ENCODE measurements around the gene LENG9. TPM values are rescaled to one million over a fixed set of nuclear protein-coding genes. Genes with fewer than 3 reads are reported as not detected.
"Not testable (repeated sequence)": the region's sequence is repeated elsewhere in the genome, so short reads cannot be mapped to it uniquely, and the experiment has no call there.

LENG9 gene
- 8.4 and 11.5 TPM in 2 replicates for total RNA-seq

DNA sequence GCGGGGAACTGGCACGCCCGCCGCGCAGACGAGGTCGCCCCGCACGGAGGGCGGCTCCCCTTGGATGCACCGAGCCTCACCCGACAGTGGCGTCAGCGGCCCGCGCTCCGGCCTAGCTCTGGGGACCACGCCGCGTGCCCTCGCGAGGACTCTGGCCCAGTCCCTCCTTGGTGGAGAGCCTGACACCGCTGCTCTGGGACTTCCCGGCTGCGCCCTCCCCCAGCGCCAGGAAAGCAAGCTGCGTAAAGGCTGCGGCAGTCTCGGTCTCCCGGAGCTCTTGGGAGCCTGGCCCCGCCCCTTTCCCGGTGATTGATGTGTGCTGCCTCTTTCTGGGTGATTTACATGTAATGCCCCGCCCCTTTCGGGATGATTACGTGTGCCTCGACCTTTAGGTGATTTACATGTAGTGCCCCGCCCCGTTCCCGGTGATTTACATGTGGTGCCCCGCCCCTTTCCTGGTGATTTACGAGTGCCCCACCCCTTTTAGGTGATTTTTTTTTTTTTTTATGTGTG, at the start of gene LENG9:
Gene LENG9, minus strand, starts transcription at position 248 of the 513 bp plus-strand sequence. CDS start 252 bp downstream, outside the sequence.
- peak within 1 kb of the TSS; percentile 89 for H3K27ac Mint-ChIP-seq
- peak within 1 kb of the TSS; percentile 84 for H3K4me3 Mint-ChIP-seq
- H3K36me3 Mint-ChIP-seq (ENCODE audit: low read depth): peaks cover 20% of the 10 kb centered on the region
- peak; percentile 96 for DNase-seq (ENCODE audit: low spot score)
- no peaks in the 10 kb centered on the region for H3K9me3 Mint-ChIP-seq
- H3K27me3 Mint-ChIP-seq (ENCODE audit: insufficient read depth): peaks cover 21% of the 10 kb centered on the region
- intact Hi-C loops (cut with micrococcal nuclease): loop anchor here (1.0 to 10.0 kb wide), 17 partner anchors 10 to 1677 kb away; partner anchors contain the start of genes CCDC106, CDC42EP5, CNOT3 and FIZ1
- peaks cover 25% of the 10 kb centered on the region for H3K4me1 Mint-ChIP-seq (ENCODE audit: low read depth)

DNA sequence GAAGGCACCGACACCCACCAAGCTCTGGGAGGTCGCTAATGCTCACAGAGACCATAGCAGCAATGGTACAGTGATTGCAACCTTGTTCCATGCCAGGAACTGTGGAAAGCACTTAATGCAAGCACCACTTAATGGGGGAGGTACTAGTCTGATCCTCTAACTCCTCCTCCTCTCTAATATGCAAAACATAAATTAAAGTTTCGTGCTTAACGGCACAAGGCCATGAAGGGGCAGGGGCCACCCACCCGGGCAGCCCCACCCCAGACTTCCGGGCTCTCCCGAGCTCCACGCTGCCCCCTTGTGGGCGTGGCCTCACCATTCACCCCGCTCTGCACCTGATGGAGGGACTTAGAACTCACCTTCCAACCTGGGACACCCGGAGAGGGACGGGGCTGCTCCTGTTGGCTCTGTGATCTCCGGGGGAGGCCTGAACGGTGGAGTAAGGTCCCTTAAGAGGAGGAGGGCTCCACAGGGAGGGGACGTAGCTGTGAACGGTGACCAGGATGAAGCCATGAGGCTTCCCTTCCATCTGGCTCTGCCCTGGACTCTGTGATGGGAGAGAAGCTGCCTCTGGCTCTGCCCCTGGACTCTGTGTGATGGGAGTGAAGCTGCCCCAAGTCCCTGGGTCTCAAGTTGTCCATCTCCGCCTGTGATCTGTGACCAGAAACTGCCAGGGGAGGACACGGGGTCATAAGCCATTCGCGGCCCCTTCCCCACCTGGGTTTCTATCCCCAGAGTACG, 45.8 kb upstream of the LENG9 start:
- H3K36me3 Mint-ChIP-seq (ENCODE audit: low read depth); DNase-seq (ENCODE audit: low spot score); intact Hi-C loops (cut with micrococcal nuclease); H3K27ac Mint-ChIP-seq; H3K4me3 Mint-ChIP-seq; H3K9me3 Mint-ChIP-seq; H3K27me3 Mint-ChIP-seq (ENCODE audit: insufficient read depth): not testable (repeated sequence)
- peaks cover 24% of the 10 kb centered on the region for H3K4me1 Mint-ChIP-seq (ENCODE audit: low read depth)

DNA sequence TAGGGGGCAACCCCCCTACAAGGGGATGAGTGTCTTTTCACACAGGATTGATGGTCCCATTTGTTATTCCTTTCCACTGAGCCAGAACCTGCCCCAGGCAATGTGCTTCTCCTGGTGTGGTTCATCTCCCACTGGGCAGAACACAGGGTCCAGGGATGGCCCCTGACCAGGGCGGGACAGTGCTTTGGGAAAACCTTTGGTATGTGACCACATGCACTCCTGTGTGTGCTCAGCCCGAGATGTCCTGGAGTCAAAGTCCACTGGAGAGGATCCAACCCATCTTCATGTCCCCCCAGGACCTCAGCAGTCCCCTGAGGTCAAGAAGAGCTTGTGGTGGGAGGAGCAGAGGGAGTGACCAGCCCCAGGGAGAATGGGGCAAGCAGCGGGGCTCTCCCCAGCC, 44.9 kb upstream of the LENG9 start:
- H3K4me3 Mint-ChIP-seq; intact Hi-C loops (cut with micrococcal nuclease); DNase-seq (ENCODE audit: low spot score); H3K27ac Mint-ChIP-seq; H3K27me3 Mint-ChIP-seq (ENCODE audit: insufficient read depth); H3K9me3 Mint-ChIP-seq; H3K36me3 Mint-ChIP-seq (ENCODE audit: low read depth): not testable (repeated sequence)
- H3K4me1 Mint-ChIP-seq (ENCODE audit: low read depth): peaks cover 24% of the 10 kb centered on the region

DNA sequence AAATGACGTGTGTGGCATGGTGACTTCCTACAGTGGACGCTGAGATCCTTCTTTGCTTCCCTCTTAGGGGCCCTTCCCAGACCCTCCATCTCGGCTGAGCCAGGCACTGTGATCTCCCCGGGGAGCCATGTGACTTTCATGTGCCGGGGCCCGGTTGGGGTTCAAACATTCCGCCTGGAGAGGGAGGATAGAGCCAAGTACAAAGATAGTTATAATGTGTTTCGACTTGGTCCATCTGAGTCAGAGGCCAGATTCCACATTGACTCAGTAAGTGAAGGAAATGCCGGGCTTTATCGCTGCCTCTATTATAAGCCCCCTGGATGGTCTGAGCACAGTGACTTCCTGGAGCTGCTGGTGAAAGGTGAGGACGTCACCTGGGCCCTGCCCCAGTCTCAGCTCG, 44.2 kb upstream of the LENG9 start:
- Mint-ChIP-seq H3K9me3 (no peaks in the 10 kb centered on the region), H3K4me1 (ENCODE audit: low read depth) (peaks cover 24% of the 10 kb centered on the region), H3K27me3 (ENCODE audit: insufficient read depth) (peaks cover 1% of the 10 kb centered on the region), H3K36me3 (ENCODE audit: low read depth) (no peaks in the 10 kb centered on the region), H3K27ac (no peak overlapping the region), H3K4me3 (no peak overlapping the region)
- intact Hi-C loops (cut with micrococcal nuclease): no loop called here
- no peak for DNase-seq (ENCODE audit: low spot score)

DNA sequence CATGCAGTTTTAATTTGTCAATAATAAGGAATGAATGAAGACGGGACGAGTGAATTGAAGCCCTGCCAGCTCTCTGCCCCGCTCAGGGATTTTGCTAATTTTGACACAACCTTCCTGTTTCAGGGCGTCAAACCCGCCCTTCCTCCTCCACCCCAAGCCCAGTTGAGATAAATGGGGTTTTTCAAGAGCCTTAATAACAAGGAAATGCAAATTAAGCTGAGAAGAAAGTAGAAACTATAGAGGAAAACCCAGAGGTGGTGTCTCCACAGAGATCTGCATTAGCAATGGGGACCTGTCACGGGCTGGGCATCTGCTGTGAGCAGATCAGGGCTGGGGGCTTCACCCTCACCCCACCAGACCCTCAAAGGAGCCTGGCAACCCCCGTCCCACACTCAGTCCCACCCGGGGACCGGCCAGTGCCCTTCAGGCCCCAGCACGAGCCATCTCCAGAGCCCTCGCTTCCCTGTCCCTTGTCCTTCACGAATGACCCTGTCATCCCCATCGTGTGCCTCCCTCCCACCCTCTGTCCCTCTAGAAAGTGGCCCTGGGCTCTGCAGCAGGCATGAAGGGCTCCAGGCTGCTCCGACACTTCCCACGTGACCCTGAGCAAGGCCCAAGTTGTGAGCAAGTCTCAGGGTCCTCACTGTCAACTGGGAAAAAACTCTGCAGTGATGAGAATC, 43.6 kb upstream of the LENG9 start:
- intact Hi-C loops (cut with micrococcal nuclease); H3K4me3 Mint-ChIP-seq; H3K9me3 Mint-ChIP-seq; H3K27me3 Mint-ChIP-seq (ENCODE audit: insufficient read depth); DNase-seq (ENCODE audit: low spot score); H3K27ac Mint-ChIP-seq; H3K36me3 Mint-ChIP-seq (ENCODE audit: low read depth): not testable (repeated sequence)
- H3K4me1 Mint-ChIP-seq (ENCODE audit: low read depth): peaks cover 31% of the 10 kb centered on the region

DNA sequence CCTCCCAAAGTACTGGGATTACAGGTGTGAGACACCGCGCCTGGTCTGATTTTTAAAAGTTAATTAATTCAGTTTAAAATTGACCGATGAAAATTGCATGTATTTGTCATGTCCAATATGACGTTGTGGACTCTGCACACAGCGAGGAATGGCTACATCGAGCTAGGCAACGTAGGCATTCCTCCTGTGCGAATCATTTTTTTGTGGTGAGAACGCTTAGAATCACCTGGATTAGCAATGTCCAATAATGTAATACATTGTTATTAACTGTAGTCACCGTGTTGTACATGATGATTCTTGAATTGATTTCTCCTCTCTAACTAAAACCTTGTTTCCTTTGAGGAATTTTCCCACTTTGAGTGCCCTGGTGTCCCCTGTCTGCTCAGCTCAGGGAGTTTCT, 42.5 kb upstream of the LENG9 start:
- Mint-ChIP-seq H3K9me3 (no peaks in the 10 kb centered on the region), H3K27ac (no peak overlapping the region), H3K4me3 (no peak overlapping the region), H3K36me3 (ENCODE audit: low read depth) (no peaks in the 10 kb centered on the region), H3K4me1 (ENCODE audit: low read depth) (peaks cover 32% of the 10 kb centered on the region), H3K27me3 (ENCODE audit: insufficient read depth) (peaks cover 3% of the 10 kb centered on the region)
- intact Hi-C loops (cut with micrococcal nuclease): no loop called here
- DNase-seq (ENCODE audit: low spot score): no peak

DNA sequence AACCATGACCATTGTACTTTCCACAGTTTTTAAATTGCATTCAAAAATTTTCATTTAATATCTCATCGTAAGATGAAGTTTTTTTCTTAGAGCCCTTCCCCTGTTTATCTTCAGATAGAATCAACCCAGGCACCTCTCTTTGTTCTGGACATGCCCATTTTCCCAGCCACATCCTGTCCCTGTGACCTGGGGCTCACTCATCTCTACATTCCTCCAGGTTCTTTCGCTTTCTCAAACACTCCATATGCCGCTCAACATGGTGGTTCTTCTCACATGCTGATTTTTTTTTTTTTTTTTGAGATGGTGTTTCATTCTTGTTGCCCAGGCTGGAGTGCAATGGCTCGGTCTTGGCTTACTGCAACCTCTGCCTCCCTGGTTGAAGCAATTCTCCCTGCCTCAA, 42.0 kb upstream of the LENG9 start:
- H3K4me1 Mint-ChIP-seq (ENCODE audit: low read depth): peaks cover 32% of the 10 kb centered on the region
- H3K9me3 Mint-ChIP-seq; DNase-seq (ENCODE audit: low spot score); H3K36me3 Mint-ChIP-seq (ENCODE audit: low read depth); H3K27me3 Mint-ChIP-seq (ENCODE audit: insufficient read depth); H3K4me3 Mint-ChIP-seq; H3K27ac Mint-ChIP-seq; intact Hi-C loops (cut with micrococcal nuclease): not testable (repeated sequence)

DNA sequence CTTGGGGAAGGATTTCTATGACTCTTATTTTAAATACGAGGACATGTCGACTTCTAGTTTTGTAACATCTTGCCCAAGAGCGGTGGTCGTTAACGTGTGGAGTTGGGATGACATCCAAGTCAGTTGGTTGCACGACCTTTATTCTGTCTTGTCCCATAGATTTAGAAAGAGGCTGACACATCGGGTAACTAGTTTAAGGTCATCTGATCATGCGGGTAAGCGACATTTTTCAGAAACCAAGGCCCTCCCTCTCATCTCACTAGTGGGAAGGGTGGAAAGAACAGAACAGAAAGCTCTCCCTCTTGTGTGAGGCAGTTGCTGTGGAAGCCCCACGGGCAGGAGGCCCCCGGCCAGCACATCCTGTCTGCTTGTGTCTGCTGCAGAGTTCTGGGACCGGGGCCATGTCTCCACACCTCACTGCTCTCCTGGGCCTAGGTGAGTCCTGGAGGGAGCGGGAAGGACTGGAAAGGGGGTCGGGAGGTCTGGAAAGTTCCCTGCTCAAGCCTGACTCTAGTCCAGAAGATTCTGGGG, 39.0 kb upstream of the LENG9 start, which contains the start of gene LAIR2:
Gene LAIR2, plus strand, starts transcription at position 314 of the 531 bp plus-strand sequence. Its CDS starts 88 bp downstream, at position 402.
- peak within 1 kb of the TSS; percentile 79 for H3K27ac Mint-ChIP-seq
- H3K36me3 Mint-ChIP-seq (ENCODE audit: low read depth): no peaks in the 10 kb centered on the region
- intact Hi-C loops (cut with micrococcal nuclease): loop anchor here (2.0 kb wide), 1 partner anchor 16 kb away; no protein-coding TSS in a partner anchor
- no peak for DNase-seq (ENCODE audit: low spot score)
- H3K4me3 Mint-ChIP-seq: peak within 1 kb of the TSS; percentile 79
- peaks cover 41% of the 10 kb centered on the region for H3K4me1 Mint-ChIP-seq (ENCODE audit: low read depth)
- no peaks in the 10 kb centered on the region for H3K9me3 Mint-ChIP-seq
- peaks cover 13% of the 10 kb centered on the region for H3K27me3 Mint-ChIP-seq (ENCODE audit: insufficient read depth)

DNA sequence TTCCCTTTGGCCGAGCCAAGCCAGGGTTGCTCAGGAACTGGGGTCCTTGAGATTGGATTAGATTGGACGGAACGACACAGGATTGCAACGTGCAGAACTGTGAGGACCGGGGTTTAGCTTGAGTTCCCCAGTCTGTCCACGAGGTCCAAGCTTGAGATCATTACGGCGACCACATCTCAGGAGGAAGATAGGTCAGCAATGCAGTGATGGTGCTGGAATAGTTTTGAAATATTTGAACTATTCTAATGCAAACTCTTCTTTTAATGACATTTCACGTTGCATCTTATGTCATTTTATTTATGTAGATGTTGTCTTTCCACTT, 34.8 kb upstream of the LENG9 start:
- H3K36me3 Mint-ChIP-seq (ENCODE audit: low read depth); H3K9me3 Mint-ChIP-seq; H3K27ac Mint-ChIP-seq; H3K4me3 Mint-ChIP-seq; DNase-seq (ENCODE audit: low spot score); intact Hi-C loops (cut with micrococcal nuclease): not testable (repeated sequence)
- Mint-ChIP-seq H3K4me1 (ENCODE audit: low read depth) (peaks cover 26% of the 10 kb centered on the region), H3K27me3 (ENCODE audit: insufficient read depth) (peaks cover 26% of the 10 kb centered on the region)

DNA sequence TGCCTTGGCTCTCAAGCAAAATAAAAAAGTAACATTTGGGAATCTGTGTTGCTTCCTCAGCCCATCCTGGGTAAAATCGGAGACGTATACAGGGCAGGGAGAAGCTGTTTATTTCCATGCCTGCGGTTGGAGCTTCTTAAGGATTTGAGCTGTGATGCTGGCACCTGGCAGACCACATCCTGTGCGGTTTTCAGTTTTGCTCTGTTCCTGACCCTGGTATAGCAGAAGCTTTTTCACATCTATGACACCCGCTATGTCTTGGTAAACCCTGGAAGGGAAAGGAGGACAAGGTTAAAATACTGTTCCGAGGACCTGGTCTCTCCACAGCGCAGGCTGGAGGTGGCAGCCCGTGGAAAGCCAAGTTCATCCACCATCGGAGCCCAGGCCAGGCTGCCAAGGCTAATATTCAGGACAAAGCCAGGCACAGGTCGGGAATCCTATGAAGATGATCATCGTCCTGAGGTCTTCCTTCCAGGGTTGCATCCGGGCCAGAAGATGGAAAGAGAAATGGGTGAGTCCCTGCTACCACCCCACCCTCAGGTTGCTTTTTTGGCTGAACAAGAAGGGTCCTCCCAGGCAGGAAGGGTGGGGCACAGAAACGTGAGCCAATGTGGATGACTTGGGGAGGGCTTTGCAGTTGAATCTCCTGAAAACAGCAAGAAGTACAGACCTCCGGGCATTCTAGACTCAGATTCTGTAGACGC, 34.3 kb upstream of the LENG9 start:
- H3K36me3 Mint-ChIP-seq (ENCODE audit: low read depth); H3K27ac Mint-ChIP-seq; DNase-seq (ENCODE audit: low spot score); intact Hi-C loops (cut with micrococcal nuclease); H3K9me3 Mint-ChIP-seq: not testable (repeated sequence)
- peak overlapping the region; percentile 39 for H3K4me3 Mint-ChIP-seq
- peaks cover 26% of the 10 kb centered on the region for H3K4me1 Mint-ChIP-seq (ENCODE audit: low read depth)
- H3K27me3 Mint-ChIP-seq (ENCODE audit: insufficient read depth): peaks cover 26% of the 10 kb centered on the region

DNA sequence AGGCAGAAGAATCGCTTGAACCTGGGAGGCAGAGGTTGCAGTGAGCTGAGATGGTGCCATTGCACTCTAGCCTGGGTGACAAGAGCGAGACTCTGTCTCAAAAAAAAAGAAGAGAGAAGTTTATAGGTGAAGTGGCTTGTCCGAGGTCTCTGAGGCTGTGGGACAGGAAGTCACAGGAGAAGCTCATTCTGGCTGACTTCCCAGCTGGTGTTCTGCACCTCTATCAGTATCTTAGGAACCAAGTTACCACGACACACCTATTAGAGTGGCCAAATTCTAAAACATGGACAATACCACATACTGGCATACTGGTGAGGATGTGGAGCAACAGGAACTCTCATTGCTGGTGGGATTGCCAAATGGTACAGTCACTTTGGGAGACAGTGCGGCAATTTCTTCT, 31.7 kb upstream of the LENG9 start:
- H3K36me3 Mint-ChIP-seq (ENCODE audit: low read depth); H3K27ac Mint-ChIP-seq; DNase-seq (ENCODE audit: low spot score); intact Hi-C loops (cut with micrococcal nuclease); H3K9me3 Mint-ChIP-seq; H3K4me3 Mint-ChIP-seq: not testable (repeated sequence)
- Mint-ChIP-seq H3K27me3 (ENCODE audit: insufficient read depth) (peaks cover 30% of the 10 kb centered on the region), H3K4me1 (ENCODE audit: low read depth) (peaks cover 17% of the 10 kb centered on the region)

DNA sequence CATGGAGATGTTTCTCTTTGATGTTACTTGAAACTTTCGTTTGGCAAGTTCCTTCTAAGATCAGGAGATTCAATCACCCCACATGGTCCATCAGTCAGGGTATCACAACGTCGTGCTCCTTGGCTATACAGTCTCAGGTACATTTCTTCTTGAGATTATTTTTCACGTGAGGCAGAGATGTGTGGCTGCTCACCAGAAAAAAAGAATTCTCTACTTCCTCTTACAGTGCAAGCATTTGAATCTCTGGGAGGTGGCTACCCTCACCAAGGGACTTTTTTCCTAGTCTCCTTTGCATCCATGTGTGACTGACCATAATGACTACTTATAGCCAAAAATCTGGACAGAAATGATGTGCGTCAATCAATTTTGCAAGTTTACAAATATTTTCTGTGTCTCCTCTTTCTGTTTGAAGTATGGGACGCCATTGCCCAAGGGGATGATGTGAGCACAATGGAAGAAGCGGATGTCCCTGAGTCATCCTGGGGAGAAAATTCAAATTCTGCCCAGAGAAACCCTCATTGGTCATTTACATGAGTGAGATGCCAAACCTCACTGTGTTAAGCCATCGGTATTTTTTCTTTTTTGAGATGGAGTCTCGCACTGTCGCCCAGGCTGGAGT, 30.5 kb upstream of the LENG9 start:
- H3K36me3 Mint-ChIP-seq (ENCODE audit: low read depth): no peaks in the 10 kb centered on the region
- H3K4me1 Mint-ChIP-seq (ENCODE audit: low read depth): peaks cover 14% of the 10 kb centered on the region
- peaks cover 25% of the 10 kb centered on the region for H3K27me3 Mint-ChIP-seq (ENCODE audit: insufficient read depth)
- intact Hi-C loops (cut with micrococcal nuclease): no loop called here
- no peaks in the 10 kb centered on the region for H3K9me3 Mint-ChIP-seq
- no peak overlapping the region for H3K4me3 Mint-ChIP-seq
- H3K27ac Mint-ChIP-seq: no peak overlapping the region
- no peak for DNase-seq (ENCODE audit: low spot score)
